Lower leg skin (tissue), 4 donors: ENCODE measurements around the gene F2R. TPM values are rescaled to one million over a fixed set of nuclear protein-coding genes. Genes with fewer than 3 reads are reported as not detected.

Source experiments
- DNase-seq, 2 donors: peaks; one replicate each; pipeline ENCODE4 v3.0.0-alpha.2; 2019; ENCODE audit warnings: low spot score in 2 of 2
- H3K4me3 ChIP-seq: fragments of 200-600 bp; sonication (generic); 2 replicates; pipeline ENCODE4 v1.5.1; 2017; ENCODE audit warnings: mild to moderate bottlenecking, low read depth; ENCODE audit not compliant: poor library complexity, severe bottlenecking
- CTCF ChIP-seq, 3 donors: fragments of 450-650 bp; IDR thresholded peaks; one replicate each; pipeline ENCODE4 v1.5.1; 2016; ENCODE audit warnings: antibody characterized with exemption in 3 of 3, mild to moderate bottlenecking in 3 of 3, moderate library complexity in 2 of 3
- POLR2A ChIP-seq, 2 donors: fragments of 450-650 bp; IDR thresholded peaks; one replicate each; pipeline ENCODE4 v1.6.1; 2016 to 2017; ENCODE audit warnings: antibody characterized with exemption in 2 of 2, mild to moderate bottlenecking in 1 of 2, moderate library complexity in 1 of 2
- WGBS, 2 donors: methylation state at CpG; one replicate each; pipeline ENCODE4 v1.1.5; 2018; 5-methylcytosine and 5-hydroxymethylcytosine counted together
- intact Hi-C: fragments of 100-400 bp; cut with DNase I; formaldehyde crosslinking; loops from one replicate; pipeline ENCODE4 v1.15.0; 2023; ENCODE audit warnings: low total_unique reads
- total RNA-seq, 4 donors: library from RNA; depleted of rRNA; stranded (reverse); fragments of >200 nt; gene quantifications; one replicate each; pipeline ENCODE4 v1.1.0, GENCODE V29; 2016

The F2R gene
- total RNA-seq, 4 donors from 2014 or later = 52.4 to 70.9 (median 64.4) TPM

DNA sequence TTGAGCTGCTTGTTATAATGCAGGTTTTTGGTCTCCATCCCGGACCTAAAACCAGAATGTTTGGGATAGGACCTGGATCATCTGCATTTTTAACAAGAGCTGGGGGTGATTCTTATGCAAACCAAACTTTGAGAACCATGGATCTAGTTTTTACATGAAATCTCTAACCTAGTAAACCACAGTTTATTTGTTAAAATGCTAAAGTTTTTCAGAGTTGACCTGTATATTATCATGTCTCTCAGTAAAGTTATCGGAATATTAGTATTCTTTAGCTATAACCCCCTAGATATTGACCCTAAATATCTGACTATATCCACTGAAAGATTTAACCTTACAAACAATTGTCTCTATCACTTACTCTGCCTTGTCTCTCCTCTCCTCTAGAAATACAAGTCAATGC lies 28.7 kb downstream of the F2R start:
- intact Hi-C loops = no loop called here
- 76 to 77% methylated on average over 2 of the region's 2 CpGs for WGBS, 2 donors
- no peak overlapping the region for H3K4me3 ChIP-seq
- TF ChIP-seq POLR2A (IDR thresholded peaks at IDR 0.05) (no peak), CTCF (IDR thresholded peaks at IDR 0.05) (no peak)
- DNase-seq = no peak

DNA sequence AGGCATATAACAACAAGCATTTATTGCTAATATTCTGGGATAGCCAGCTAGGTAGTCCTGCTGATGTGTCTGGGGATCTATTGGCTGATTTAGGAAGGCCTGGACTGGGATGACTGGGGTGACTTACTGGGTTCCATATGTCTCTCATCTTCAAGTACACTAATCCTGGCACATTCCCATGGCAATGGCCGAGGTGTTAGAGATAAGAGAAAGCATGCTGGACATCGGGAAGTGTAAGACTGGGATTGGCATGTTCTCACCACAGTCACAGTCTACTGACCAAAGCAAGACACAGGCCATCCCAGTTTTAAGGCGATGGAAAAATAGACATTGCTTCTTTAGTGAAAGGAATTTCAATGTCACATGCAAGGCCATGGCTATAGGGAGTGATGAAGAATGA lies 29.7 kb downstream of the F2R start:
- WGBS, 2 donors = 83 to 91% methylated on average over 3 of the region's 3 CpGs
- intact Hi-C loops = no loop called here
- TF ChIP-seq POLR2A (IDR thresholded peaks at IDR 0.05) (no peak), CTCF (IDR thresholded peaks at IDR 0.05) (no peak)
- H3K4me3 ChIP-seq = no peak overlapping the region
- DNase-seq = no peak

DNA sequence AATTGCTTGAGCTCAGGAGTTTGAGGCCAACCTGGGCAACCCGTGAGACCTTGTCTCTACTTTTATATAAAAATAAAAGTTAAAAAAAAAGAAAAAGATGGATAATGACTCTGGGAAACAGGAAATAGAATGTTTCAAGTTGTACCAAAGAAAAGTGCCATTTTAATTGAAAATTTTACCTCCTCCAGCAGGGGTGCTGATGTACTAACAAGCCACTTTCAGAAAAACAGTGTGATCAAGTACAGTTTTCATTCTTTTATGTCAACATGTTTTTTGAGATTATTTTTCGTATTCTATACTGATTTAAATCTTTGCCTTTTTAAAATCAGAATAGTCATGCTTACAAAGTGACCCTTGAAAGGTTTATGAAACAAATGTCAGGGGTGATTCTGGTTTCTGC lies 30.8 kb downstream of the F2R start:
- H3K4me3 ChIP-seq = no peak overlapping the region
- intact Hi-C loops = no loop called here
- WGBS, 2 donors = 86 to 93% methylated on average over 2 of the region's 2 CpGs
- TF ChIP-seq CTCF (IDR thresholded peaks at IDR 0.05) (no peak), POLR2A (IDR thresholded peaks at IDR 0.05) (no peak)
- no peak for DNase-seq

GRCh38 chr5:76747706-76748105 lies 31.8 kb downstream of the F2R start:
- intact Hi-C loops = no loop called here
- DNase-seq = no peak
- no peak overlapping the region for H3K4me3 ChIP-seq
- TF ChIP-seq CTCF (IDR thresholded peaks at IDR 0.05) = no peak
- no peak for TF ChIP-seq POLR2A (IDR thresholded peaks at IDR 0.05)
- WGBS, 2 donors = 88 to 89% methylated on average over 13 of the region's 13 CpGs

- intact Hi-C loops = no loop called here
- WGBS, 2 donors = 84 to 91% methylated on average over 5 of the region's 5 CpGs
- TF ChIP-seq POLR2A (IDR thresholded peaks at IDR 0.05) (no peak), CTCF (IDR thresholded peaks at IDR 0.05) (no peak)
- H3K4me3 ChIP-seq = no peak overlapping the region
- DNase-seq = no peak
Observed at GRCh38 chr5:76751291-76751690, 35.4 kb downstream of the F2R start.

DNA sequence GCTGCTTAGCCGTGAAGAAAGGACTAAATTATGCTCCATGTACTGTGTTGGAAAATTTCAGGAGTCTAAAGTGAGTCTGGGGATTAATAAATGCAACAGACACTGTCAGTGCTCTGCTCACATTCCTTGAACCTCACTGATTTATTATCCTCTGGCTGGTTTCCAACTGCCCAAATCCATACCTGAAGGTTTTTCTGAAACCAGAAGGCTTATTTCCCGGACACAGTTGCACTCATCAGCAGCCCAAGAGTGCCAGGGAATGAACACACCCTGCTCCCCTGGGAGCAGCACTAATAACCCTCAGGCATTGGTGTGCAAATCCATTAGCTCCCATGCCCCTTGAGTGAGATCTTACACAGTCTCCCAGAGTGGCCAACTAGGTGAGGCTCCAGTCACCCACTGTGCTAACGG lies 38.7 kb downstream of the F2R start:
- TF ChIP-seq POLR2A (IDR thresholded peaks at IDR 0.05) (no peak), CTCF (IDR thresholded peaks at IDR 0.05) (no peak)
- 57 to 62% methylated on average over 3 of the region's 3 CpGs for WGBS, 2 donors
- no peak for DNase-seq
- H3K4me3 ChIP-seq = no peak overlapping the region
- intact Hi-C loops = no loop called here
